ENCODE data around the gene CAMTA1.
"Not testable (repeated sequence)": the region's sequence is repeated elsewhere in the genome, so short reads cannot be mapped to it uniquely, and the experiment has no call there.

CAMTA1 gene

GRCh38 chr1:7379441-7379971 is 594.3 kb downstream of the CAMTA1 start:
- FAIRE-seq = no peak
- no peak for DNase-seq (ENCODE audit: insufficient read length, low spot score)
- TF ChIP-seq CTCF (IDR thresholded peaks at IDR 0.05; ENCODE audit: insufficient read depth, missing control alignments) = no peak

- FAIRE-seq; DNase-seq (ENCODE audit: insufficient read length, low spot score): not testable (repeated sequence)
Measured at GRCh38 chr1:7380068-7380467, 594.8 kb downstream of the CAMTA1 start.

GRCh38 chr1:7380712-7381111 is 595.5 kb downstream of the CAMTA1 start:
- DNase-seq (ENCODE audit: insufficient read length, low spot score) (no peak), FAIRE-seq (no peak)
- TF ChIP-seq CTCF (IDR thresholded peaks at IDR 0.05; ENCODE audit: insufficient read depth, missing control alignments) = no peak

GRCh38 chr1:7381729-7382128 is 596.5 kb downstream of the CAMTA1 start:
- not testable (repeated sequence) for FAIRE-seq; DNase-seq (ENCODE audit: insufficient read length, low spot score)

- DNase-seq (ENCODE audit: insufficient read length, low spot score) (no peak), FAIRE-seq (no peak)
- TF ChIP-seq CTCF (IDR thresholded peaks at IDR 0.05; ENCODE audit: insufficient read depth, missing control alignments) = no peak
Measured at GRCh38 chr1:7382971-7383370, 597.7 kb downstream of the CAMTA1 start.

GRCh38 chr1:7383671-7384520 is 598.6 kb downstream of the CAMTA1 start:
- DNase-seq (ENCODE audit: insufficient read length, low spot score) = no peak
- no peak for FAIRE-seq
- no peak for TF ChIP-seq CTCF (IDR thresholded peaks at IDR 0.05; ENCODE audit: insufficient read depth, missing control alignments)

GRCh38 chr1:7384679-7385078 is 599.4 kb downstream of the CAMTA1 start:
- TF ChIP-seq CTCF (IDR thresholded peaks at IDR 0.05; ENCODE audit: insufficient read depth, missing control alignments) = no peak
- no peak for DNase-seq (ENCODE audit: insufficient read length, low spot score)
- FAIRE-seq = no peak

- no peak for TF ChIP-seq CTCF (IDR thresholded peaks at IDR 0.05; ENCODE audit: insufficient read depth, missing control alignments)
- no peak for FAIRE-seq
Measured at GRCh38 chr1:7385471-7386225, 600.4 kb downstream of the CAMTA1 start.

More at GRCh38 chr1:7385471-7386225, 600.4 kb downstream of the CAMTA1 start:
- no peak for DNase-seq (ENCODE audit: insufficient read length, low spot score)
